T-helper 1 cell treated with Interleukin-12 subunit alpha and Interleukin-12 subunit beta and Interleukin-4 antibody, amounts not matched to agents 30 μg/mL and 1 μg/mL, for 36 hours (primary cell): ENCODE measurements around the gene PRDX4.
A peak's percentile ranks its signal among the peaks of the same experiment; 100 is the strongest.
"Not testable (repeated sequence)": the region's sequence is repeated elsewhere in the genome, so short reads cannot be mapped to it uniquely, and the experiment has no call there.

Experiments used
- H3K27ac Mint-ChIP-seq: one replicate; pipeline ENCODE4 v1.8.0; 2021; ENCODE audit warnings: mild to moderate bottlenecking, mixed read lengths
- H3K27me3 Mint-ChIP-seq: one replicate; pipeline ENCODE4 v1.8.0; 2021; ENCODE audit warnings: low read depth, mixed read lengths
- H3K36me3 Mint-ChIP-seq: one replicate; pipeline ENCODE4 v1.8.0; 2021; ENCODE audit warnings: low read depth, mixed read lengths
- H3K4me1 Mint-ChIP-seq: one replicate; pipeline ENCODE4 v1.8.0; 2021; ENCODE audit warnings: low read depth, mixed read lengths
- H3K4me3 Mint-ChIP-seq: one replicate; pipeline ENCODE4 v1.8.0; 2021; ENCODE audit warnings: mild to moderate bottlenecking, moderate library complexity, mixed read lengths
- H3K9me3 Mint-ChIP-seq: one replicate; pipeline ENCODE4 v1.8.0; 2021; ENCODE audit warnings: mixed read lengths

The PRDX4 gene

DNA sequence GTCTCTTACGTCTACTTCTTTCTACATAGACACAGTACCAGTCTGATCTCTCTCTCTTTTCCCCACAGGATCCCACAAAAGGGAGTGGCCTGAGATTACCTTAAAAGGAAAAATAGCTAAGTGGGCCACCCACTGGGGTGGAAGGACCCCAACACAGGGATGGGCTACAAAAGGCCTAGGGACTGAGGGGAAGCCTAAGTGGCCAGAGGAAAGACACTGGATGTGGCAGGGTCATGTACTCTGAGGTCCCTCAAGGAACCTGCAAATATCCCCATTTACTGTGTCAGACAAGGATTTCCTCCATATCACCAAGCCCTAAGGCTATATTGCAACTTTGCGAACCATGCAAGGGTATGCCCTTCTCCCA is 6.5 kb upstream of the PRDX4 start:
- Mint-ChIP-seq H3K27ac (no peak overlapping the region), H3K36me3 (no peaks in the 10 kb centered on the region), H3K4me1 (peaks cover 24% of the 10 kb centered on the region), H3K4me3 (no peak overlapping the region), H3K9me3 (no peaks in the 10 kb centered on the region), H3K27me3 (no peaks in the 10 kb centered on the region)

DNA sequence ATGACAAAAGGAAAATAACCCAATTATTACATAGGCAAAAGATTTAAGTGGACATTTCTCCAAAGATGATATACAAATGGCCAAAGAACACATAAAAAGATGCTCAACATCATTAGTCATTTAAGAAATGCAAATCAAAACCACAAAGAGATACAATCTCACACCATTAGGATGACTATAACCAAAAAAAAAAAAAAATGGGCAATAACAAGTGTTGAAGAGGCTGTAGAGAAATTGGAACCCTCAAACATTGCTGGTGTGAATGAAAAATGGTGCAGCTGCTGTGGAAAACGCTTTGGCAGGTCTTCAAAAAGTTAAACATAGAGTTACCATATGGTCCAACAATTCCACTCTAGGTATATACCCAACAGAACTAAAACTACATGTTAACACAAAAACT is 5.6 kb upstream of the PRDX4 start:
- no peaks in the 10 kb centered on the region for H3K9me3 Mint-ChIP-seq
- H3K4me3 Mint-ChIP-seq: no peak overlapping the region
- H3K27ac Mint-ChIP-seq: no peak overlapping the region
- H3K27me3 Mint-ChIP-seq: no peaks in the 10 kb centered on the region
- H3K4me1 Mint-ChIP-seq: peaks cover 29% of the 10 kb centered on the region
- H3K36me3 Mint-ChIP-seq: no peaks in the 10 kb centered on the region

DNA sequence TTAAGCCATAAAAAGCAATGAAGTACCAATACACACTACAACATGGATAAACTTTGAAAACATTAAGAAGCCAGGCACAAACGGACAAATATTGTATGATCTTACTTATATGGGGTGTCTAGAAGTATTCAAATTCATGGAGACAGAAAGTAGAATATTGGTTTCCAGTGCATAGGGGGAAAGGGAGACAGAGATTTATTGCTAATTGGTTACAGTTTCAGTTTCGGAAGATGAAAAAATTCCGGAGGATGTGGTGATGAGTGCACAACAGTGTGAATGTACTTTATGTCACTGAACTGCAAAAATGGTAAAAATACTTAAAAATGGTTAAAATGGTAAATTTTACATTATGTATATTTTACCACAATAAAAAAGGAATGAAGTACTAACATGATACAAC is 5.1 kb upstream of the PRDX4 start:
- Mint-ChIP-seq H3K27ac (peak overlapping the region; percentile 86), H3K9me3 (no peaks in the 10 kb centered on the region), H3K4me3 (peak overlapping the region; percentile 65), H3K27me3 (no peaks in the 10 kb centered on the region), H3K4me1 (peaks cover 29% of the 10 kb centered on the region), H3K36me3 (no peaks in the 10 kb centered on the region)

DNA sequence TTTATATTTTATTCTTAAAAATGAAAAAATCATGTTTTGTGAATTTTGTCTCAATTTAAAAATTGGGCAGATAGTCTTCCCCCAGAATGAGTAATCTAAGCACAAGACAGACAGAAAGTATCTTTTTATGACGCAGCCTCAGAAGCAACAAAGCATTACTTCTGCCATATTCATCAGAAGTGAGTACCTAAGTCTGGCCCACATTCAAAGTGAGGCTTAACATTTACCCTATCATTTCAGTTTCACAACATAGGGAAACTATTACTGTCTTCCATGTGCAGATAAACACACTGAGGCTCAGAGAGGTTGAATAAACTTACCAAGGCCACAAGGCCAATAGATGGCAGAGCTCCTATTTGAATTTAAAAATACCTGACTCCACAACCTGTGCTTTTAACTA is 4.4 kb upstream of the PRDX4 start:
- Mint-ChIP-seq H3K9me3 (no peaks in the 10 kb centered on the region), H3K4me1 (peaks cover 29% of the 10 kb centered on the region), H3K27ac (no peak overlapping the region), H3K4me3 (no peak overlapping the region), H3K36me3 (no peaks in the 10 kb centered on the region), H3K27me3 (no peaks in the 10 kb centered on the region)

DNA sequence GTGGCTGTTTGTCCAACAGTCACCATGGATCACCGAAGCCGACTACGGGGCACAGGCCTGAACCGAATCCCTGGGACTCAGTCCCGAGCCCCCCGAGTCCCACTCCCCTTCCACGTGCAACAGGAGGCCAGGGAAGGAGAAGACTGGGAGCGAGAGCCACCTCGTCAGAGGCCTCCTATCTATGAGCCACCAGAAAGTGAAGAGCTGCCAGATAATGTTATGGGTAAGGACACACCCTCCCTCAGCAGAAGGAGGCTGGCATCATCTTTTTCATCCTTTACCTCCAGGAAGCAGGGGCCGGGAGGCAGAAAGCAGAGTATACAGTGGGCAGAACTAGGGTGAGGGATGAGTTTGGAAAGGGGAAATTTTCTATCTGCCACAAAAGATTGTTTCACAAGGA is 2.8 kb upstream of the PRDX4 start:
- no peak overlapping the region for H3K4me3 Mint-ChIP-seq
- no peaks in the 10 kb centered on the region for H3K9me3 Mint-ChIP-seq

GRCh38 chrX:23666282-23666681 is 1.0 kb upstream of the PRDX4 start:
- Mint-ChIP-seq H3K27ac (peak overlapping the region; percentile 15), H3K36me3 (no peaks in the 10 kb centered on the region), H3K4me1 (peaks cover 29% of the 10 kb centered on the region), H3K9me3 (no peaks in the 10 kb centered on the region), H3K4me3 (peak overlapping the region; percentile 77), H3K27me3 (no peaks in the 10 kb centered on the region)

More for the DNA sequence above, 2.8 kb upstream of the PRDX4 start:
- Mint-ChIP-seq H3K4me1 (peaks cover 36% of the 10 kb centered on the region), H3K36me3 (no peaks in the 10 kb centered on the region), H3K27ac (no peak overlapping the region), H3K27me3 (no peaks in the 10 kb centered on the region)

DNA sequence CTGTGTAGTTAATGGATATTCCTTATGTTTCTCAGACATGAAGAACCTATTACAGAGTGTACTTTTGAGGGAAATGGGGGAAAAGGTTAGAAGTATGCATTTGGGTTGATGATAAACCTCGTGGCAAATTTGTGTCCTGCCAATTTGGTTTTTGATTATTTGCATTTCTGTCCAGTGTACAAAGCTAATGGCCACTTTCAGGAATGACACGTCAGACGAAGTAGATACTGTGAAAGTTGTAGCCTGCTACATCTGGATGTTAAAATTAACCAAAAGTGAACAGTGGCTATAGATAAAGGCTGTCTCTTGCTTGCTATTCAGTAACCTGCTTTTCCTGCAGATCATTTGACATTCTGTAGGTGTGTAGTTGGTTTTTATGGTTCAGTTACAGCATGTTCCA is 1.0 kb downstream of the PRDX4 start:
- Mint-ChIP-seq H3K27me3 (no peaks in the 10 kb centered on the region), H3K36me3 (peaks cover 4% of the 10 kb centered on the region), H3K9me3 (no peaks in the 10 kb centered on the region), H3K27ac (peak overlapping the region; percentile 65), H3K4me3 (peak overlapping the region; percentile 86), H3K4me1 (peaks cover 16% of the 10 kb centered on the region)

DNA sequence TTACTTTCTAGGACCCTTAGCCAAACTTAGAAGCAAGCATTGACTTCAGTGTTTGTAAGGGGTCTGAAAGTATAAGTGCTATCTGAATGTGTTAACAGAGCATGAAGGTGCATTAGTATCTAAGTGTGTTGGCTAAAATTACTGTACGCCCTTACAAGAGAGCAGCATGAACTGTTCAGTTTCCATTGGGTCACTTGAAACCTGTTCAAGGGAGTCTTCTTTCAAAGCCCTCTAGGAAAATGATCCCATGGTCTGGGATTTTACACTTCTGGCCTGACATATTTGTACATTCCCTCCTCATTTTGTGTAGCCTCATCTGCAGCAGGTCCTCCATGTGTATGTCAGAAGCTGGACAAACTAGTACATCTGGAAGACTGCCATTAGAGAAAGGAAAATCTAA is 3.2 kb downstream of the PRDX4 start:
- peaks cover 14% of the 10 kb centered on the region for H3K4me1 Mint-ChIP-seq
- H3K27me3 Mint-ChIP-seq: no peaks in the 10 kb centered on the region
- no peak overlapping the region for H3K4me3 Mint-ChIP-seq
- no peaks in the 10 kb centered on the region for H3K9me3 Mint-ChIP-seq
- peaks cover 7% of the 10 kb centered on the region for H3K36me3 Mint-ChIP-seq
- H3K27ac Mint-ChIP-seq: no peak overlapping the region

DNA sequence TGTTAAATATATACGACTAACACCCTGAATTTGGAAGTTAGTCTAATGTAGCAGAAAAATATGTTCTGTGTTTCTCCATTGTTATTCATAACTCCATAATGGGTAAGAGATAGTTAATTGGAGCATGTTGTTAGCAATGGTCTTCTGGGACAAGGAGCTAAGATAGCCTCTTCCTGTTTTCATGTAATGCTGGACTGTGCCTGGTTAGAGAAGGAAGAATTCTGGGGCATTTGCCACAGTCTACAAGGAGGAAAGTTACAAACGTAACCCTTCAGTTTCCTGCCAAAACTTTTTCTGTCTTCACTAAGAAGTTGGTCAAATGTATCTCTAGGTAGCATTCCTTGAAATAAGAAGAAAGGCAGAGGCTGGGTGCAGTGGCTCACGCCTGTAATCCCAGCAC is 5.8 kb downstream of the PRDX4 start:
- Mint-ChIP-seq H3K27me3 (no peaks in the 10 kb centered on the region), H3K36me3 (peaks cover 11% of the 10 kb centered on the region), H3K4me3 (no peak overlapping the region), H3K27ac (peak overlapping the region; percentile 31), H3K4me1 (peaks cover 6% of the 10 kb centered on the region), H3K9me3 (no peaks in the 10 kb centered on the region)

GRCh38 chrX:23676486-23676885 is 9.2 kb downstream of the PRDX4 start:
- not testable (repeated sequence) for H3K4me3 Mint-ChIP-seq, H3K27me3 Mint-ChIP-seq, H3K4me1 Mint-ChIP-seq, H3K9me3 Mint-ChIP-seq, H3K27ac Mint-ChIP-seq
- H3K36me3 Mint-ChIP-seq: peaks cover 11% of the 10 kb centered on the region

DNA sequence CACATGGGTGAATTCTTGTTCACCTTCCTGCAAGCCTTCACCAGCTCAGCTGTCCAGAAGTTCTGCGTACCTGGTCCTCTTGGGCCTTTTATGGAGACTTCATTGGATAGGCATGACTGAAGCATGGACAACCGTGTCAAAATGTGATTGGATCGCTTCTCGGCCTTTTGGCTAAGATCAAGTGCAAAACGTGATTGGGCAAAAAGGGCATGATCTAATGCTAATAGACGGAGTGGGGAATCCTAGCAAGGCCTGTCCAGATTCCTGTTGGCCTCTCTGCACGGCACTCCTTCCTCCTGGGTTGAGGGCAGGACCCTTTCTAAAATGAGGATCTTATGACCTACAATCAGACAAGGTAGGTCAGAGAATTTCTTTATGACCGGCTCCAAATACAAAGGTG is 24.9 kb downstream of the PRDX4 start:
- Mint-ChIP-seq H3K27me3 (no peaks in the 10 kb centered on the region), H3K36me3 (no peaks in the 10 kb centered on the region), H3K4me1 (no peaks in the 10 kb centered on the region), H3K9me3 (no peaks in the 10 kb centered on the region), H3K27ac (no peak overlapping the region), H3K4me3 (no peak overlapping the region)

GRCh38 chrX:23694606-23695005 is 27.3 kb downstream of the PRDX4 start:
- no peaks in the 10 kb centered on the region for H3K4me1 Mint-ChIP-seq
- H3K9me3 Mint-ChIP-seq: no peaks in the 10 kb centered on the region
- no peak overlapping the region for H3K4me3 Mint-ChIP-seq
- H3K27me3 Mint-ChIP-seq: no peaks in the 10 kb centered on the region
- H3K36me3 Mint-ChIP-seq: no peaks in the 10 kb centered on the region
- H3K27ac Mint-ChIP-seq: no peak overlapping the region

GRCh38 chrX:23699636-23700194 is 32.4 kb downstream of the PRDX4 start:
- Mint-ChIP-seq H3K4me1 (no peaks in the 10 kb centered on the region), H3K36me3 (peaks cover 7% of the 10 kb centered on the region), H3K9me3 (no peaks in the 10 kb centered on the region), H3K4me3 (no peak overlapping the region), H3K27ac (no peak overlapping the region), H3K27me3 (no peaks in the 10 kb centered on the region)

DNA sequence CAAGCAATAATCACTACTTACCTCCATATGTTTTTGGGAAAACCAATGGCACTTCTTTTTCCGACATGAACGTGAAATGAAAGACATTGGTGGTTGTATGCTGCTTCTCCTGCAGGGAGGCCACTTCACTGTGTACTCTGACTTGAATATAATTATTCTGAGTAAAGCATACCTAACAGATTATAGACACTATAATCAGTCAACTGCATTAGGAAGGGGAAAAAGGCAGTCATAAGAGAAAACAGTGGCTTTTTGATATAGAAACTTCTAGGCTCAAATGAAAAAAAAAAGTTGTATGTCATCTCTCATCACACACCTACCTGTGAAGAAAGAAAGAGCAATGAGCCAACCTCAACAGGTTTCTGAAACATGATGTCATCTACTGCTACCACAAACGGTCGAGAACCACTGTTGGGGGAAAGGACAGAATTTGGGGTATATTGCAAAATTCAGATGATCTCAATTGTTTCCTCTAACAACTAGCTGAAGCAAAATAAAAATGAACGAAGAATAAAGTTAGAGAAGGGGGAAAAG is 37.4 kb downstream of the PRDX4 start:
- H3K4me3 Mint-ChIP-seq: no peak overlapping the region
- no peak overlapping the region for H3K27ac Mint-ChIP-seq
- no peaks in the 10 kb centered on the region for H3K27me3 Mint-ChIP-seq
- no peaks in the 10 kb centered on the region for H3K4me1 Mint-ChIP-seq
- H3K9me3 Mint-ChIP-seq: no peaks in the 10 kb centered on the region
- H3K36me3 Mint-ChIP-seq: peaks cover 12% of the 10 kb centered on the region

GRCh38 chrX:23705235-23705634 is 37.9 kb downstream of the PRDX4 start:
- no peaks in the 10 kb centered on the region for H3K9me3 Mint-ChIP-seq
- H3K36me3 Mint-ChIP-seq: peaks cover 12% of the 10 kb centered on the region
- no peak overlapping the region for H3K4me3 Mint-ChIP-seq
- H3K27me3 Mint-ChIP-seq: no peaks in the 10 kb centered on the region
- H3K4me1 Mint-ChIP-seq: no peaks in the 10 kb centered on the region
- no peak overlapping the region for H3K27ac Mint-ChIP-seq

DNA sequence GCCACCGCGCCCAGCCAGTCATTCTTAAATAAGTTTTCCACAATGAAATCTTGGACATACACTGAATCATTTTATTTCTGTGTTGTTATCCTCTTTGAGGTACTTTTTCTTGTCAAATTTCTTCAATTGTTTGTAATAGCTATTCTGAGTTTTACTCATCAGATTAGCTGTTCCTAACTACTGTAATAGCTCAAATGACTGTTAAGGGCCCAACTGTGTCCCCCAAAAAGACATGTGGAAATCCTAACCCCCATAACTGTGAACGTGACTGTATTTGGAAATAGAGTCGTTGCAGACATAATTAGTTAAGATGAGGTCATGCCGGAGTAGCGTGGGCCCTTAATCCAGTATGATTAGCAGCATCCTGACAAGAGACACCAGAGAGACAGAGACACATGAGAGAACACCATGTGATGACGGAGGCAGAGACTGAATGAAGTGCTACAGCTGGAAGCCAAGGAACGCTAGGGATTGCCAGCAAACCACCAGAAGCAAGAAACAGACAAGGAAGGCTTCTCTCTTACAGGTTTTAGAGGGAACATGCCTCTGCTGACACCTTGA is 52.9 kb downstream of the PRDX4 start:
- Mint-ChIP-seq H3K9me3 (no peaks in the 10 kb centered on the region), H3K4me3 (no peak overlapping the region), H3K27ac (peak overlapping the region; percentile 19), H3K4me1 (no peaks in the 10 kb centered on the region), H3K36me3 (peaks cover 22% of the 10 kb centered on the region), H3K27me3 (no peaks in the 10 kb centered on the region)
